Fibroblast of the conjunctiva (primary cell): ENCODE results near the gene LYPD8.

Experiments used
- DNase-seq: peaks from one replicate; pipeline ENCODE4 v3.0.0-alpha.2; 2010; ENCODE audit warnings: low read depth

LYPD8 gene

GRCh38 chr1:248757784-248758195 is 2.2 kb upstream of the LYPD8 start:
- no peak for DNase-seq

- no peak for DNase-seq
These were observed 1.1 kb upstream of the LYPD8 start for GRCh38 chr1:248756636-248757035.

DNA sequence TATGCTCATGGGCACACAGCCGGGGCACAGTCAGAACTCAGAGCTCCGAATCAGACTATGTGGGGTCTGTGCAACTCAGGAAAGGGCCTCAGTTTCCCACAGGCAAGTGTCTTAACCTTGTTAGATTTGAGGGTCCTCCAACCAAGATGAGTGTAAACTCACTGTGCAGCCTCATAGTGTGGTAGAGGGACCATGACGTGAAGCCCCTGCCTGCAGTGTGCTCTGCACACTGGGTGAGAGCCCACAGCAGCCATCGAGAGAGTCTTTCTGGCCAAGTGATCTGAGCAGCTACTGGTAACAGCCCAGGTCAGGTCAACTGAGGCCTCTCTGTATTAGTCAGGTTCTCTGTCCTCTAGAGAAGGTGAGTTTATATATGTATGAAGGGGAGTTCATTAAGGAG is 592 bp upstream of the LYPD8 start:
- no peak for DNase-seq

DNA sequence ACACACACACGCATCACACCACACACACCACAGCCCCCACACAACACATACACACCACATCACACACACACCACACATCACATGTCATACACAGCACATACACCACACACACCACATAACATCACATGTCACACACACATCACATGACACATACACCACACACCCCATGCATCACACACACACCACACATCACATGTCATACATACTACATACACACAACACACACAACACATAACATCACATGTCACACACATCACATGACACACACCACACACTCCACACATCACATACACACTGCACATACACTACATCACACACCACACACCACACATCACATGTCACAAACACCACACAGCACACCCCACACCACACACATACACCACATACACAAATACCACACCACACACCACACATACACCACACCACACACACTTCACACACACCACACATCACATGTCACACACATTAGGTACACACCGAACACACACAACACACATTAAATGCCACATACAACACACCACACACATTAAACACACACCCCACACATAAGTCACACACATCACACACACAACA is 1.8 kb downstream of the LYPD8 start:
- no peak for DNase-seq

- DNase-seq = no peak
These were observed 2.4 kb downstream of the LYPD8 start for GRCh38 chr1:248753029-248753594.

DNA sequence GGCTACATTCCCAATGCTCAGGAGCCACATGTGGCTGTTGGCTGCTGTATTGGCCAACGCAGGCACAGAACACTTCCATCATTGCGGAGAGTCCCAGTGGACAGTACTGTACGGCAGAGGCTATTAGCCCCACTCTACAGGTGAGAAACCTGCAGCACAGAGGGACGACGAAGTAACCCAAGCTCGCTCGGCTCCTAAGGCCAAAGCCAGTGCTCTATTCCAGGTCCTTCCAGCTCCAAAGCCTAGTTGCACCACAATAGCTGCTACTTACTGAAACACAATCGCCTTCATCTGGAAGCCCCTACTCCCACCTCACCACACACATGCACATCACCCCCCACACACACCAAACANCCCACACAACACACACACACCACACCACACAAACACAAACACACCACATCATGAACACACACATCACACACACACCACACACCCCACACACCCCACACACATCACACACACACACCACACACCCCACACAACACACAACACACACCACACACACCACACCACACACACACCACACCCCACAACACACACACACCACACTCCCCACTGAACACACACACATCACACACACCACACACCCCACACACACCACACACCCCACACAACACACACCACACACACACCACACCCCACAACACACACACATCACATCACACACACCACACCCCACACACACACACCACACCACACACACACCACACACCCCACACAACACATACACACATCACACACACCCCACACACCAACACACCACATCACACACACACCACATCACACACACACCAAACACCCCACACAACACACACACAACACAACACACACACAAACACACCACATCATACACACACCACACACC is 3.2 kb downstream of the LYPD8 start:
- no peak for DNase-seq

- no peak for DNase-seq
These were observed 3.9 kb downstream of the LYPD8 start for GRCh38 chr1:248751635-248752034.

DNA sequence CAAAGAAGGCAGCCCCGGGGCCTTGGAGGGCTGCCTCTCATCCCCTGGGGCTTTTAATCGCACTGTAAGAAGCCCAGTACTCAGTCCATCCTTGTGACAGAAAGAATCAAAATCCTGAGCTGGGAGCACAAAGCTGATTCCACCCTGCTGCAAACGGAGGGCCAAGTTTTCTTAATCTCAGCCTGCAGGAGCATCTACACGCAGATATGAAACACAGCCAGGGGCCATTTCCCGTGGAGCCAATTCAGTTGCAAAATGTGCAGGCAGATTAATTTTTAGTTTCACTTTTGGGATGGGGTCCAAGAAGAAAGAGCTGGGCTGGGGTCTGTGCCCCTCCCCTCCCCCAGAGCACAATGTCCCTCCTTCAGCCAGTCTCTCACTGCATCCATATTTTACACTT is 4.4 kb downstream of the LYPD8 start:
- DNase-seq = no peak

DNA sequence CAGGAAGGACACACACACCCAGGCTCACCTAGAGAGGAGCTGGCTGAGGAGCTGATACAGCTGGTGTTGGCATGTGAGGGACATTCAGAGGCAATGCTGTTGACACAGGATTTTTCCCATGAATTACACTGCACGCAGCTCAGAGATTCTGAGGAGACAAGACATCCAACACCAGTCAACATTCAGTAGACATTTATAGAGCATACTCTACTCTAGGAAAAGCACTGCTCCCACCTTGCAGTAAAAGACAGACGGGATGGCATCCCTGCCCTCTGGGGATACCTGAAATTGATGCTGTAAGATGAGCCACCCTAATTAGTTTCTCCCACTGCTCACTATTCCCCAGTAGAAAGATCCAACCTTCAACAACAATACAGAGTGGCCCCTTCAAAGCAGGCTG is 5.1 kb downstream of the LYPD8 start:
- DNase-seq = no peak

DNA sequence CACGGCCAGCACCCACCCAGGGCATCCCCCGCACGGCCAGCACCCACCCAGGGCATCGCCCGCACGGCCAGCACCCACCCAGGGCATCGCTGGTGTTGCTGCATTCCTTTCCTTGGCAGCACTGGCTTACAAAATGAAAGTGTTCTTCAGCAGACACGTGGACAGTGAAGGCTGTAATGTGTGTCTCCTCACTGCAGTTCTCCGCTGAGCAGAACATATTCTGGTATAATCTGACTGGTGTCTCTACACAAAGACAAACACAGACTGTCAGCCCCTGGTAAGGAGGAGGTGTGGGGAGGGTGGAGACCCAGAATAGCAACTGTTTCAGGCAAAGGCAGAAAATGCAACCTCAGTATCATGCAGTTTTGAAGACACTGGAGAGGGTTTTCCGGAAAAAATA is 7.3 kb downstream of the LYPD8 start:
- no peak for DNase-seq

- DNase-seq = no peak
These were observed 14.7 kb downstream of the LYPD8 start for GRCh38 chr1:248740876-248741275.

GRCh38 chr1:248739572-248740205 is 15.9 kb downstream of the LYPD8 start:
- DNase-seq = no peak

- no peak for DNase-seq
These were observed 18.1 kb downstream of the LYPD8 start for GRCh38 chr1:248737457-248737856.

GRCh38 chr1:248736977-248737376 is 18.6 kb downstream of the LYPD8 start:
- no peak for DNase-seq

GRCh38 chr1:248733566-248733965 is 22.0 kb downstream of the LYPD8 start:
- no peak for DNase-seq

DNA sequence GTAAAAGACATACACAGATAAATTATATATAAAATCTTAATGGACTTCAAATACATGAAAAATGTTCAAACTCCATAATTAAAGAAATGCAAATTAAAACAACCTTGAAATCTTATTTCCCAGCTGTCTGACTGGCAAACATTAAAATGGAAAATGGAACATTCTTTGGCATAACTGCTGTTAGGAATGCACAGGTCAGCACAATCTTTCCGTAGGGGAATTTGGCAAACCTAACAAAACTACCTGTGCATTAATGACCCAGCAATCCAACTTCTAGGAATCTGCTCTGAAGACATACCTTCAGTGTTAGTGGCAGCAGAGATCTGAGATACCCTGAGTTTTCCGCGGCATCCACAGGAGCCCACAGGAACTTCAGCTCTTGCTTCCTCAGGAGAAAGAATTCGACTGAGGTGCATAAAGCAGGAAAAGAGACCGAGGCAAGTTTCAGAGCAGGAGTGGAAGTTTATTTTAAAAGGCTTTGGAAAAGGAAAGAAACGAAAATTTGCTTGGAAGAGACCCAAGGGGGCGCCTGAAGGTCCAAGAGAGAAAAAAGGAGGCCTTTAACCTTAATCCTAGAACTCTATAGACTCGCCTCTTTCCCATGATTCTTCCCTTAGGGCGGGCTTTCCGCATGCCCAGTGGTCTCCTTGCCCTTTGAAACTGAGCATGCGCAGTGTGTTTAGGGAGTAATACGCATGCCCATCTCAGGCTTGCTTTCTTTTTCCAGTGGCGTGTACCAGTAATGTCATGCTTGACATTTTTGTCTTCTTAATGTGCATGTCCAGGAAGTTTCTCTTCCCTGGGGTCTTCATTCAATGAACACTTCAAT is 24.8 kb downstream of the LYPD8 start:
- DNase-seq = no peak

GRCh38 chr1:248714248-248714647 is 41.3 kb downstream of the LYPD8 start:
- DNase-seq = no peak

- DNase-seq = no peak
These were observed 45.2 kb downstream of the LYPD8 start for GRCh38 chr1:248710305-248710900.

DNA sequence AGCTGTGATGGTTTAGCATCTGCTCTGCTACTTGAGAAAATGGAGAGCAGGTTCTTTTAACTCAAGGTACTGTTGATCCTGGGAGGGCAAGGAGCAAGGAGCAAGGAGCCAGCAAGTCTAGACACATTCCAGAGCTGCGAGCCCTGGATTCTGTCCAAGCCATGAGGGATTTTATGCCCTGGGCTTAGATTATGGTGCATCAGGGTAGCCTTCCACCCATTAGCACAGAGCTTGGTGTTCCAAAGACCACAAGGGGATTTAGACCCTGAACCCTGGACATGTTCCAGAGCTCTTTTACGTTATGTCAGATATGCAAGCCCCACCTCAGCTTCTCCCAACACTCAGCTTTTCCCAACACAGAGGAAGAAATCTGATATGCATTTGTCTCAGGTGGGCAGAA is 51.0 kb downstream of the LYPD8 start:
- no peak for DNase-seq

GRCh38 chr1:248703674-248704073 is 51.9 kb downstream of the LYPD8 start:
- DNase-seq = no peak

DNA sequence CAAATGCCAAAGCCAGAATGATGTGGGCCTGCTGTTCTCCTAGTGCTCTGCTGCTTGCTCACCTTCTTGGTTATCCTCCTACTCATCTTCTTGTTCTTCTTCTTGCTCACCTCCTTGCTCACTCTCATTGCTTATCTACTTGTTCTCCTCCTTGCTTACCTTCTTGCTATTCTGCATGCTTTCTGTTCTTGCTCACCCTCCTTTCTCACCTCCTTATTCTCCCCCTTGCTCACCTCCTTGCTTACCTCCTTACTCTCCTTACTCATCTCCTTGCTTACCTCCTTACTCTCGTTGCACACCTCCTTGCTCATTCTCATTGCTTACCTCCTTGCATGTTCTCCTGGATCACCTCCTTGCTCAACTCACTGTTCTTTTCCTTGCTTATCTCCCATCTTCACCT is 52.8 kb downstream of the LYPD8 start, which contains the start of gene OR14I1:
Gene OR14I1 (minus strand): TSS at position 53 of the 400 bp plus-strand sequence.
- DNase-seq = no peak

- no peak for DNase-seq
These were observed 56.5 kb downstream of the LYPD8 start for GRCh38 chr1:248699099-248699498.
